ENCODE data around the gene ARFGEF2. TPM values are rescaled to one million over a fixed set of nuclear protein-coding genes. Genes with fewer than 3 reads are reported as not detected.

ARFGEF2 gene
- total and polyA plus RNA-seq, 7 donors = 11.4 to 28.2 (median 23.8) TPM

- no peaks in the 10 kb centered on the region for H3K27me3 ChIP-seq
- H3K9me3 ChIP-seq = no peaks in the 10 kb centered on the region
- WGBS, 2 donors = 67 to 86% methylated on average over 6 of the region's 6 CpGs
- no peak overlapping the region for H3K4me3 ChIP-seq
- no peak for TF ChIP-seq POLR2AphosphoS5 (IDR thresholded peaks at IDR 0.05)
- TF ChIP-seq EP300 (IDR thresholded peaks at IDR 0.05) = no peak
- no peak for TF ChIP-seq POLR2A (IDR thresholded peaks at IDR 0.05)
- TF ChIP-seq, protein P1, sequence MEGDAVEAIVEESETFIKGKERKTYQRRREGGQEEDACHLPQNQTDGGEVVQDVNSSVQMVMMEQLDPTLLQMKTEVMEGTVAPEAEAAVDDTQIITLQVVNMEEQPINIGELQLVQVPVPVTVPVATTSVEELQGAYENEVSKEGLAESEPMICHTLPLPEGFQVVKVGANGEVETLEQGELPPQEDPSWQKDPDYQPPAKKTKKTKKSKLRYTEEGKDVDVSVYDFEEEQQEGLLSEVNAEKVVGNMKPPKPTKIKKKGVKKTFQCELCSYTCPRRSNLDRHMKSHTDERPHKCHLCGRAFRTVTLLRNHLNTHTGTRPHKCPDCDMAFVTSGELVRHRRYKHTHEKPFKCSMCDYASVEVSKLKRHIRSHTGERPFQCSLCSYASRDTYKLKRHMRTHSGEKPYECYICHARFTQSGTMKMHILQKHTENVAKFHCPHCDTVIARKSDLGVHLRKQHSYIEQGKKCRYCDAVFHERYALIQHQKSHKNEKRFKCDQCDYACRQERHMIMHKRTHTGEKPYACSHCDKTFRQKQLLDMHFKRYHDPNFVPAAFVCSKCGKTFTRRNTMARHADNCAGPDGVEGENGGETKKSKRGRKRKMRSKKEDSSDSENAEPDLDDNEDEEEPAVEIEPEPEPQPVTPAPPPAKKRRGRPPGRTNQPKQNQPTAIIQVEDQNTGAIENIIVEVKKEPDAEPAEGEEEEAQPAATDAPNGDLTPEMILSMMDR (IDR thresholded peaks at IDR 0.05) = no peak
- no peak for DNase-seq
- intact Hi-C loops (cut with DNase I) = no loop called here
- peaks cover 0 to 92% (median 30%) of the 10 kb centered on the region in 4 donors for H3K36me3 ChIP-seq
- H3K27ac ChIP-seq = no peak overlapping the region
- H3K4me1 ChIP-seq = peaks cover 0 to 4% (median 0%) of the 10 kb centered on the region in 4 donors
Observed at GRCh38 chr20:48948612-48949011, 27.1 kb downstream of the ARFGEF2 start.

- H3K27me3 ChIP-seq = no peaks in the 10 kb centered on the region
- H3K27ac ChIP-seq = no peak overlapping the region
- peaks cover 0 to 92% (median 38%) of the 10 kb centered on the region in 4 donors for H3K36me3 ChIP-seq
- DNase-seq = no peak
- 59 to 79% methylated on average over 7 of the region's 7 CpGs for WGBS, 2 donors
- TF ChIP-seq EP300 (IDR thresholded peaks at IDR 0.05) (no peak), POLR2A (IDR thresholded peaks at IDR 0.05) (no peak), POLR2AphosphoS5 (IDR thresholded peaks at IDR 0.05) (no peak)
- TF ChIP-seq, protein P1 (IDR thresholded peaks at IDR 0.05) = no peak
- H3K4me3 ChIP-seq = no peak overlapping the region
- peaks cover 0 to 4% (median 0%) of the 10 kb centered on the region in 4 donors for H3K4me1 ChIP-seq
- no peaks in the 10 kb centered on the region for H3K9me3 ChIP-seq
- intact Hi-C loops (cut with DNase I) = no loop called here
Observed at GRCh38 chr20:48949304-48950170, 28.0 kb downstream of the ARFGEF2 start.

DNA sequence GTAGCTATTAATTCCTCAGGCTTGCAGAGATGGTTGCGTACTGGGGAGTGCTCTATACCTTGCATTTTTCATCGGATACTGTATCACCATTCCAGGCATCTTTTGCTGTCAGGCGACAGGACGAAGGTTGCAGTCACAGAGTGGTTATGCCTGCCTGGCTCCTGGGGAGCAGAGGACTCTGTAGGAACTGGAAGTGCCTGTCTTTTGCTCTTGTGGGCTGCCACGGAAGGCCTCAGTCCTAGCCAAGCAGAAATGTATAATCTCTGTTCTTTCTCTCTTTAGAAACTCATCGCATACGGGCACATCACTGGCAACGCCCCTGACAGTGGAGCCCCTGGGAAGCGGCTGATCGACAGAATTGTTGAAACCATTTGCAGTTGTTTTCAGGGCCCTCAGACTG lies 29.5 kb downstream of the ARFGEF2 start:
- WGBS, 2 donors = 95% methylated on average over 10 of the region's 10 CpGs
- intact Hi-C loops (cut with DNase I) = no loop called here
- Histone ChIP-seq H3K27me3 (no peaks in the 10 kb centered on the region), H3K4me1 (no peaks in the 10 kb centered on the region), H3K9me3 (no peaks in the 10 kb centered on the region), H3K36me3 (peaks cover 0 to 93% (median 40%) of the 10 kb centered on the region in 4 donors), H3K4me3 (no peak overlapping the region), H3K27ac (no peak overlapping the region)
- TF ChIP-seq POLR2AphosphoS5 (IDR thresholded peaks at IDR 0.05) = no peak
- TF ChIP-seq EP300 (IDR thresholded peaks at IDR 0.05) = no peak
- no peak for TF ChIP-seq POLR2A (IDR thresholded peaks at IDR 0.05)
- TF ChIP-seq, protein P1 (IDR thresholded peaks at IDR 0.05) = no peak
- no peak for DNase-seq

GRCh38 chr20:48951646-48952045 lies 30.1 kb downstream of the ARFGEF2 start:
- WGBS, 2 donors = 60 to 81% methylated on average over 4 of the region's 4 CpGs
- H3K4me3 ChIP-seq = no peak overlapping the region
- no peaks in the 10 kb centered on the region for H3K4me1 ChIP-seq
- intact Hi-C loops (cut with DNase I) = no loop called here
- H3K27me3 ChIP-seq = no peaks in the 10 kb centered on the region
- peaks cover 0 to 94% (median 42%) of the 10 kb centered on the region in 4 donors for H3K36me3 ChIP-seq
- H3K9me3 ChIP-seq = no peaks in the 10 kb centered on the region
- DNase-seq = no peak
- H3K27ac ChIP-seq = no peak overlapping the region
- no peak for TF ChIP-seq POLR2A (IDR thresholded peaks at IDR 0.05)
- no peak for TF ChIP-seq EP300 (IDR thresholded peaks at IDR 0.05)
- TF ChIP-seq, protein P1 (IDR thresholded peaks at IDR 0.05) = no peak
- TF ChIP-seq POLR2AphosphoS5 (IDR thresholded peaks at IDR 0.05) = no peak
